Upper lobe of left lung (tissue), 6 donors: ENCODE measurements around the gene SLCO4A1. TPM values are rescaled to one million over a fixed set of nuclear protein-coding genes. Genes with fewer than 3 reads are reported as not detected.

ENCODE experiments used
- ATAC-seq, 2 donors: fragments of 200-7000 bp; cut with Tn5 transposase; one replicate each; pipeline ENCODE4 v1.9.1; 2022; ENCODE audit warnings: mild to moderate bottlenecking in 2 of 2, moderate library complexity in 2 of 2; ENCODE audit not compliant: low FRiP score in 2 of 2
- DNase-seq, 2 donors: peaks; one replicate each; pipeline ENCODE4 v3.0.0-alpha.2; 2019 to 2020
- H3K27ac ChIP-seq, 4 donors: fragments of 200-600 bp; sonication (generic); one replicate each; pipeline ENCODE4 v1.5.1; 2016 to 2019
- H3K27me3 ChIP-seq, 4 donors: fragments of 200-600 bp; sonication (generic); one replicate each; pipeline ENCODE4 v1.5.1; 2017 to 2019
- H3K36me3 ChIP-seq, 4 donors: fragments of 200-600 bp; sonication (generic); one replicate each; pipeline ENCODE4 v1.5.1; 2016 to 2019
- H3K4me1 ChIP-seq, 4 donors: fragments of 200-600 bp; sonication (generic); one replicate each; pipeline ENCODE4 v1.5.1; 2018 to 2019
- H3K4me3 ChIP-seq, 4 donors: fragments of 200-600 bp; sonication (generic); one replicate each; pipeline ENCODE4 v1.5.1; 2017 to 2019; ENCODE audit warnings: mild to moderate bottlenecking in 2 of 4, moderate library complexity in 1 of 4
- H3K9me3 ChIP-seq, 4 donors: fragments of 200-600 bp; sonication (generic); one replicate each; pipeline ENCODE4 v1.5.1; 2018 to 2019
- EP300 ChIP-seq, 4 donors: sonication (generic); formaldehyde crosslinking; IDR thresholded peaks; one replicate each; pipeline ENCODE4 v1.5.1; 2017; ENCODE audit warnings: antibody characterized with exemption in 4 of 4, control low read depth in 2 of 4
- POLR2A ChIP-seq, 4 donors: fragments of 450-650 bp; IDR thresholded peaks; one replicate each; pipeline ENCODE4 v1.5.1; 2016 to 2017; ENCODE audit warnings: antibody characterized with exemption in 4 of 4, mild to moderate bottlenecking in 2 of 4
- POLR2AphosphoS5 ChIP-seq, 2 donors: sonication (generic); formaldehyde crosslinking; IDR thresholded peaks; one replicate each; pipeline ENCODE4 v1.5.1; 2017; ENCODE audit warnings: antibody characterized with exemption in 2 of 2
- WGBS, 2 donors: methylation state at CpG; one replicate each; pipeline ENCODE4 v1.1.5; 2017 to 2018; 5-methylcytosine and 5-hydroxymethylcytosine counted together
- total RNA-seq, 6 donors: library from RNA; depleted of rRNA in 4 of 6; stranded (reverse); fragments of >200 nt in 4 of 6; gene quantifications; one replicate each; pipeline versions ENCODE4 v1.1.0 to v1.2.1, GENCODE V29; 2016 to 2021
- TF ChIP-seq, protein P1 (sequence below), 6 experiments: fragments of 450-650 bp in 4 of 6; fragments of 200-600 bp in 2 of 6; sonication (generic) in 2 of 6; IDR thresholded peaks; one replicate each; pipeline ENCODE4 v1.5.1; 2016 to 2019; ENCODE audit warnings: antibody characterized with exemption in 6 of 6
- donor health status: DM: no; HTN: no; CAD: no; lungs with moderate emphysema.
- donor health status: DM: no; HTN: yes; CAD: no; lungs with severe emphysema.

Gene SLCO4A1
- total RNA-seq, 6 donors from 2014 or later, result 39.9 to 86.7 (median 49.1) TPM

DNA sequence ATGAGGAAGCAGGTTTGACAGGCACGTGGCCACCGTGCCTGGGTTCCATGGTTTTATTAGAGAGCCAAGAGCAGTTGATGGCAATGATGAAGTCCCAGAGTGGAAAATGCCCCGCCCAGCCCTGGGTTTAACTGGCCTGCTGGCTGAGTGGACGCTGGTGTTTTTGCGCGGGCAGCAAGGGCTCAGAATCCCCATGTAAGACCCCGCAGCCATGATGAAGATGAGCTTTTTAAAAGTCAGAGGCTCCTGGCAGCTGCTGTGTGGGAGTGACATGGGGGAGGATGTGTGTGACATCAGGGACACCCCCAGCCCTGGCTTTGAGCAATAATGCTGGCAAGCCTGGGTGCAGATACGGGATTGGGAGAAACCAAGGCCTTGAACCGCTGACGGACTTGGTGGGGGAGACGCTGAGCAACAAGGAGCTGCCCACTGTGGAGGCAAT, 33.0 kb upstream of the SLCO4A1 start:
- no peaks in the 10 kb centered on the region for H3K27me3 ChIP-seq

DNA sequence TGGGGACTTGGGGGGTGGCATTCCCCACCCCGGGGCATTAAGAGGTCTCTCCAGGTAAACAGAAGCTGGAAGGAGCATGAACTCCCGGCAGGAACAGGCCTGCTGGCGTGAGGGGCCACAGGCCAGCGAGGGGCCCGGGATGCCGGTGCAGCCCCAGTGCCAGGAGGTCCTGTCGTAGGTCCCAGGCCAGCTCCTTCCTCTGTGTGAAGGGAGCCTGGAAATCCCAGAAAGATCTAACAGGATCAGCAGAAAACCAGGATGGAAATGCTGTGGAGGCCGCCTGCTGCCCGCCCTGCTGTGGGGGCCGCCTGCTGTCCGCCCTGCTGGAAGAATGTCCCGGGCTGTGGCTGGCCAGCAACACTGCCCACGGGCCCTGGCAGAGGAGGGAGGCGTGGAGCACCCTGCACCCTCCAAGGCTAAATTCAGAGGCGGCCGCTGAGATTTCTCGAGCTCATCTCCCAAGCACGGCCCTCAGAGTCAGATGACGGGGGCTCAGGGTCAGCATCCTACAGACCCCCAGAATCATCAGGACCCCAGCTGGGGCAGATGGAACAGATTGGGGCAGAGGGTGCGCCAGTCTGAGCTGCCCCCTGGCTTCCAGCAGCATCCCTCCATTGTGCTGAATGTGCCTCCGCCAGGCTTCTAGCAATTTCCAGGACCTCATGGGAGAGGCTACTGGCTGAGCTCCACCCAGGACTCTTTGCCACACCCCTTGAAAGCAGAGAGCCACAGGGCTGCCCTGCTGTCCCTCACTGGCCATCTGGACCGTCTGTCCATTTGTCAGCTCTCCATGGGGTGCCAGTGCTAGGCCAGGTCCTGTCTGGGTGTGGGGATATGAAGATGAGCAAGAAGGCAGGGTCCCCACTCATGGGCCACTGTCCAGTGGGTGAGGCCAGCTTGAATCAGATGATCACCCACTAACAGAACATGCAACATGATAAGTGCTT, 32.2 kb upstream of the SLCO4A1 start:
- peak in 1 of 2 donors; percentile 64 for DNase-seq
- H3K4me3 ChIP-seq, result no peak overlapping the region
- no peaks in the 10 kb centered on the region for H3K27me3 ChIP-seq
- no peak overlapping the region for H3K27ac ChIP-seq
- H3K4me1 ChIP-seq, result peaks cover 6 to 20% (median 17%) of the 10 kb centered on the region in 4 donors
- peak in 1 of 2 donors; percentile 30 for ATAC-seq
- WGBS, 2 donors, result 75 to 85% methylated on average over 12 to 19 of the region's 22 CpGs
- H3K36me3 ChIP-seq, result no peaks in the 10 kb centered on the region
- TF ChIP-seq POLR2AphosphoS5 (IDR thresholded peaks at IDR 0.05) (no peak), EP300 (IDR thresholded peaks at IDR 0.05) (no peak), POLR2A (IDR thresholded peaks at IDR 0.05) (no peak)
- TF ChIP-seq, protein P1, sequence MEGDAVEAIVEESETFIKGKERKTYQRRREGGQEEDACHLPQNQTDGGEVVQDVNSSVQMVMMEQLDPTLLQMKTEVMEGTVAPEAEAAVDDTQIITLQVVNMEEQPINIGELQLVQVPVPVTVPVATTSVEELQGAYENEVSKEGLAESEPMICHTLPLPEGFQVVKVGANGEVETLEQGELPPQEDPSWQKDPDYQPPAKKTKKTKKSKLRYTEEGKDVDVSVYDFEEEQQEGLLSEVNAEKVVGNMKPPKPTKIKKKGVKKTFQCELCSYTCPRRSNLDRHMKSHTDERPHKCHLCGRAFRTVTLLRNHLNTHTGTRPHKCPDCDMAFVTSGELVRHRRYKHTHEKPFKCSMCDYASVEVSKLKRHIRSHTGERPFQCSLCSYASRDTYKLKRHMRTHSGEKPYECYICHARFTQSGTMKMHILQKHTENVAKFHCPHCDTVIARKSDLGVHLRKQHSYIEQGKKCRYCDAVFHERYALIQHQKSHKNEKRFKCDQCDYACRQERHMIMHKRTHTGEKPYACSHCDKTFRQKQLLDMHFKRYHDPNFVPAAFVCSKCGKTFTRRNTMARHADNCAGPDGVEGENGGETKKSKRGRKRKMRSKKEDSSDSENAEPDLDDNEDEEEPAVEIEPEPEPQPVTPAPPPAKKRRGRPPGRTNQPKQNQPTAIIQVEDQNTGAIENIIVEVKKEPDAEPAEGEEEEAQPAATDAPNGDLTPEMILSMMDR (IDR thresholded peaks at IDR 0.05), result no peak
- H3K9me3 ChIP-seq, result peaks cover 0 to 3% (median 0%) of the 10 kb centered on the region in 4 donors

More for the DNA sequence above, 33.0 kb upstream of the SLCO4A1 start:
- 86 to 91% methylated on average over 11 of the region's 11 CpGs for WGBS, 2 donors
- Histone ChIP-seq H3K4me1 (peaks cover 9 to 26% (median 22%) of the 10 kb centered on the region in 4 donors), H3K9me3 (peaks cover 0 to 3% (median 0%) of the 10 kb centered on the region in 4 donors), H3K4me3 (no peak overlapping the region), H3K27ac (no peak overlapping the region), H3K36me3 (no peaks in the 10 kb centered on the region)
- no peak for DNase-seq
- TF ChIP-seq, protein P1 (IDR thresholded peaks at IDR 0.05), result no peak
- TF ChIP-seq EP300 (IDR thresholded peaks at IDR 0.05), result no peak
- TF ChIP-seq POLR2AphosphoS5 (IDR thresholded peaks at IDR 0.05), result no peak
- no peak for TF ChIP-seq POLR2A (IDR thresholded peaks at IDR 0.05)
- no peak for ATAC-seq

DNA sequence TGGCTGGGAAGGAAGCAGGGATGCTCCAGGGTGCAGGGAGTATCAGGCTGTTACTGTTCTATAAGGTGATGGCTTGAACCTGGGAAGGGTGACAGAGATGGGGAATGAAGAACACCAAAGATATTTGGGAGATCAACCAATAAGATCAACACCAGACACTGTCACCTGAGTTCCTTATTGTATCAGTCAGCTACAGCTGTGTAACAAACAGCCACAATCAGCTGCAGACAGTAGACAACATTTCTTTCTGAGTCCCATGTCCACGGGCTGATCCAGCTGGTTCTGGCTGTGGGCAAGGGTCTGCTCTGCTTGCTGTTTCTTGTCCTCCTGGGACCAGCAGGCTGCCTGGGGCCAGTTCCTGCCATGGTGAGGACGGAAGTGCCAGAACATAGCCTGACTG, 31.3 kb upstream of the SLCO4A1 start:
- Histone ChIP-seq H3K27ac (no peak overlapping the region), H3K36me3 (no peaks in the 10 kb centered on the region), H3K4me1 (peaks cover under 1 to 10% (median 10%) of the 10 kb centered on the region in 4 donors), H3K27me3 (no peaks in the 10 kb centered on the region), H3K4me3 (no peak overlapping the region), H3K9me3 (peaks cover 0 to 3% (median 0%) of the 10 kb centered on the region in 4 donors)
- 67 to 91% methylated on average over 1 to 2 of the region's 2 CpGs for WGBS, 2 donors
- no peak for TF ChIP-seq EP300 (IDR thresholded peaks at IDR 0.05)
- TF ChIP-seq, protein P1 (IDR thresholded peaks at IDR 0.05), result no peak
- no peak for TF ChIP-seq POLR2AphosphoS5 (IDR thresholded peaks at IDR 0.05)
- no peak for TF ChIP-seq POLR2A (IDR thresholded peaks at IDR 0.05)
- ATAC-seq (no peak), DNase-seq (no peak)

DNA sequence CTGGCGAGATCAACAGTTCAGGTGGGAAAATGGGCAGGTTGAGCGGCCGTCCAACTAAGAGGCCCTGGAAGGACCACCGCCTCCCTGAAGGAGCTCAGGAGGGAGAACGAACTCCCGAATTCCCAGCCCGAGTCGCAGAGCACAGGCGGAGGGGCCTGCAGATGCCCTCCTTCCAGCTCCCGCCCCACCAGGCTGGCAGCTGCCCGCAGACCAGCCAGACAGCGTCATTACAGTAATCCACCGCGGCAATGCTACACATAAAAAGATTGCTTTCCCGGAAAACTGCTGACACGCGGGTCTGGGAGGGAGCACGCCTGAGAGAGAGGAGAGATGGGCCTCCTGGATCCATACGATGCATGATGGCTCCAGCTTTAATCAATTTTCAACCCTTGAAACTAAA, 30.5 kb upstream of the SLCO4A1 start:
- peaks cover 5 to 8% (median 6%) of the 10 kb centered on the region in 4 donors for H3K4me1 ChIP-seq
- no peaks in the 10 kb centered on the region for H3K27me3 ChIP-seq
- no peak overlapping the region for H3K27ac ChIP-seq
- H3K4me3 ChIP-seq, result no peak overlapping the region
- no peak for ATAC-seq
- TF ChIP-seq POLR2AphosphoS5 (IDR thresholded peaks at IDR 0.05) (no peak), POLR2A (IDR thresholded peaks at IDR 0.05) (no peak), EP300 (IDR thresholded peaks at IDR 0.05) (no peak)
- TF ChIP-seq, protein P1 (IDR thresholded peaks at IDR 0.05), result no peak
- WGBS, 2 donors, result 76 to 89% methylated on average over 17 to 19 of the region's 19 CpGs
- DNase-seq, result no peak
- H3K9me3 ChIP-seq, result peaks cover 0 to 3% (median 0%) of the 10 kb centered on the region in 4 donors
- H3K36me3 ChIP-seq, result no peaks in the 10 kb centered on the region
